ENCODE measurements around the gene SHLD1.

DNA sequence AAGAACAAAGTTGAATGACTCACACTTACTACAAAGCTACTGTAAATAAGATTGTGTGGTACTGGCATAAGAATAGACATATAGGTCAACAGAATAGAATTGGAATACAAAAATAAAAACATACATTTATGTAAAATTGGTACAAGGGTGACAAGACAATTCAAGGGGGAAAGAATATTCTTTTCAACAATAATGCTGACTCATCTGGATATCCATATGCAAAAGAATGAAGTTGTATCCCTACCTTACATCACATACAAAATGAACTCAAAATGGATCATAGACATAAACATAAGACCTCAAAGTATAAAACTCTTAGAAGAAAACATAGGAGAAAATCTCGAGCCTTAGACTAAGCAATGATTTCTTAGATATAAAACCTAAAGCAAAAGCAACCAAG is 149.2 kb downstream of the SHLD1 start:
- no peak for TF ChIP-seq TCF12 (IDR thresholded peaks at IDR 0.05; ENCODE audit: low read depth)
- TF ChIP-seq EGR1 (IDR thresholded peaks at IDR 0.05) = no peak
- TF ChIP-seq TAF1 (IDR thresholded peaks at IDR 0.05; ENCODE audit: low read depth) = no peak

All from Ishikawa (cell line).